Measurements from ENCODE around the gene HEATR5A.

HEATR5A gene

DNA sequence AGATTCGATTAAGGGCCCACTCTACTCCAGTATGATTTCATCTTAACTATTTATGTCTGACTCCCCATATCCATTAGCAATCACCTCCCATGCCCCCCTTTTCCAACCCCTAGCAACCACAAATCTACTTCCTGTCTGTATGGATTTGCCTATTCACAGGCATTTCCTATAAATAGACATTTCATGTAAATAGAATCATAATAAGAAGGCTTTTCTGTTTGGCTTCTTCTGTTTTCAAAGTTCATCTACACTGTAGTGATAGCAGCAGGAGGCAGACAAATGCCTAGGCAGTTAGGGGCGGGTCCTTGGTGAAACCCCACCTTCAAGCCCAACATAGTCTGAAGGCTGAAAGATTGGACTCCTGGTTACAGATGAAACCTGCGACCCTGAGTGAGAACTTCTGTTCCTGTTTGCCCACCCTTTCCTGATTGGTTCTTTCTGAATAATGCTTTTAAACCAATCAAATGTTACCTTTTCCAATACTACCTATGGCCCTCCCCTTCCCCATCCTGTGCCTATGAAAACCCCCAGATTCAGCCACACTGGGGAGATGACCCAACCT lies 150.6 kb downstream of the HEATR5A start:
- H3K4me3 ChIP-seq (replicated peaks in 1 of 2; ENCODE audit: low read depth in 2 of 2, low read length in 2 of 2) = no peak overlapping the region
- TF ChIP-seq, protein P1, sequence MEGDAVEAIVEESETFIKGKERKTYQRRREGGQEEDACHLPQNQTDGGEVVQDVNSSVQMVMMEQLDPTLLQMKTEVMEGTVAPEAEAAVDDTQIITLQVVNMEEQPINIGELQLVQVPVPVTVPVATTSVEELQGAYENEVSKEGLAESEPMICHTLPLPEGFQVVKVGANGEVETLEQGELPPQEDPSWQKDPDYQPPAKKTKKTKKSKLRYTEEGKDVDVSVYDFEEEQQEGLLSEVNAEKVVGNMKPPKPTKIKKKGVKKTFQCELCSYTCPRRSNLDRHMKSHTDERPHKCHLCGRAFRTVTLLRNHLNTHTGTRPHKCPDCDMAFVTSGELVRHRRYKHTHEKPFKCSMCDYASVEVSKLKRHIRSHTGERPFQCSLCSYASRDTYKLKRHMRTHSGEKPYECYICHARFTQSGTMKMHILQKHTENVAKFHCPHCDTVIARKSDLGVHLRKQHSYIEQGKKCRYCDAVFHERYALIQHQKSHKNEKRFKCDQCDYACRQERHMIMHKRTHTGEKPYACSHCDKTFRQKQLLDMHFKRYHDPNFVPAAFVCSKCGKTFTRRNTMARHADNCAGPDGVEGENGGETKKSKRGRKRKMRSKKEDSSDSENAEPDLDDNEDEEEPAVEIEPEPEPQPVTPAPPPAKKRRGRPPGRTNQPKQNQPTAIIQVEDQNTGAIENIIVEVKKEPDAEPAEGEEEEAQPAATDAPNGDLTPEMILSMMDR (IDR thresholded peaks at IDR 0.05; ENCODE audit: low read depth, low read length) = no peak
- no peak for DNase-seq (ENCODE audit: low read depth in 2 of 2)

DNA sequence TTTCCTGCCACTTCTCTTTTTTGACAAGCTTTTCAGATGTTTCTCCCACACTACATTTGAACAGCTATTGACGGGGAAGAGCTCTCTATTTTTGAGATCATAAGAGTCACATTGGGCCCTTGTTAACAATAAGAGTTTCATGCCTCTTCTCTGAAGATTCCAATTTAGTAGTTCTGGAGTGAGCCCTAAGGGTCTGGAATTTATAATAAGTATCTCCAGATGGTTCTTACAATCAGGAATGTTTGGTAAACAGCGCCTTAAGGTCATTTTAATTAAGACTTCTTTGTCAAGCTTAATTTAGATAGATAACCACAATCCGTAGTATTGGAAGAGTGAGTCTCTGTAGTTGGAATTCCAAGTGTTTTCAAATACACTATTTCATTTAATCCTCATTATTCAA lies 152.1 kb downstream of the HEATR5A start:
- TF ChIP-seq, protein P1 (IDR thresholded peaks at IDR 0.05; ENCODE audit: low read depth, low read length) = no peak
- no peak for DNase-seq (ENCODE audit: low read depth in 2 of 2)
- H3K4me3 ChIP-seq (replicated peaks in 1 of 2; ENCODE audit: low read depth in 2 of 2, low read length in 2 of 2) = no peak overlapping the region

DNA sequence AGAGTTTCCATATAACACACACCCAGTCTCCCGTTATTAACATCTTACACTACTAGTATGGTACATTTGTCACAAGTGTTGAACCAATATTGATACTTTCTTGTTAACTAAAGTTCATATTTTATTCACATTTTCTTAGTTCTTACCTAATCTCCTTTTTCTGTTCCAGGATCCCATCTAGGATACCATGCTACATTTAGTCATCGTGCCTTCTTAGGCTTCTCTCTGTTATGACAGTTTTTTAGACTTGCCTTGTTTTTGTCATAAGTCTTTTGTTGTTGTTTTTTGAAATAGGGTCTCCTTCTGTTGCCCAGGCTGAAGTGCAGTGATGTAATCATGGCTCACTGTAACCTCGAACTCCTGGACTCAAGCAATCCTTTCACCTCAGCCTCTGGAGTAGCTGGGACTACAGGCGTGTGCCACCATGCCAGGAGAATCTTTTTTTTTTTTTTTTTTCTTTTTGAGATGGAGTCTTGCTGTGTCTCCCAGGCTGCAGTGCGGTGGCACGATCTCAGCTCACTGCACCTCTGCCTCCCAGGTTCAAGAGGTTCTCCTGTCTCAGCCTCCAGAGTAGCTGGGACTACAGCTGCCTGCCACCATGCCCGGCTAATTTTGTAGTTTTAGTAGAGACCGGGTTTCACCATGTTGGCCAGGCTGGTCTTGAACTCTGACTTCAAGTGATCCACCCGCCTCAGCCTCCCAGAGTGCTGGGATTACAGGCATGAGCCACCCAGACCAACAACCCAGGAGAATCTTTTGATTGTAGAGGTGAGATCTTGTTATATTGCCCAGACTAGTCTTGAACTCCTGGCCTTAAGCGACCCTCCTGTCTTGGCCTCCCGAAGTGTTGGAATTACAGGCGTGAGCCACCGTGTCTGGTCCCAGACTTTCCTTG lies 153.7 kb downstream of the HEATR5A start:
- TF ChIP-seq, protein P1 (IDR thresholded peaks at IDR 0.05; ENCODE audit: low read depth, low read length) = no peak
- DNase-seq (ENCODE audit: low read depth in 2 of 2) = no peak

DNA sequence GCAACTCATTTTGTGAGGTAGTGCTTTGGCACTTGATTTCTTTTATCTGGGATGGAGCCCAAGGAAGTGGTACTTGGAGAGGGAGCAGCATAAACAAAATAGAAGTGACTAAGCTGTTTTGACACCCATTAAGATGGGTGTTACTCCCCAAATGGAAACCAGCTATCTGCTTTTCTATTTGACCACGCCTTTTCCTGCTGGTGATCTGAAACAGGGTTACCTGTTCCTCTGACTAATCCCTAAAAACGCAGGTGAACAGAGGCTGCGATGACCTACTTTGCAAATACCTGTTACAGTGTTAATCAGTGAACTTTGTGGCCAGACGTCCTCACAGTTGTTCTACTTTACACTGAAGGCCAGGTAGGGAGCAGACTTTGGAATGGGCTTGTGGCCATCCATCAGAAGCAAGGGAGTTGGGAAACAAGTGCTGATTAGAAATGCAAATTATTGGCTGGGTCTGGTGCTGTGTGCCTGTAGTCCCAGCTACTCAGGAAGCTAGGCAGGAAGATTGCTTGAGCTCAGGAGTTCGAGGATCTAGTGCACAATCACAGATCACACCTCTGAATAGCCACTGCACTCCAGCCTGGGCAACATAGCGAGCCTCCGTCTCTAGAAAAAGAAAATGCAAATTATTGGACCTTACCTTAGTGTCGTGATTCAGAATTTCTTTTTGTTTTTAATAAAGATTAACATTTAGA lies 154.5 kb downstream of the HEATR5A start:
- DNase-seq (ENCODE audit: low read depth in 2 of 2) = peak; percentile 31 to 63
- no peak overlapping the region for H3K4me3 ChIP-seq (replicated peaks in 1 of 2; ENCODE audit: low read depth in 2 of 2, low read length in 2 of 2)
- TF ChIP-seq, protein P1 (IDR thresholded peaks at IDR 0.05; ENCODE audit: low read depth, low read length) = no peak

More for the DNA sequence above, 153.7 kb downstream of the HEATR5A start:
- H3K4me3 ChIP-seq (replicated peaks in 1 of 2; ENCODE audit: low read depth in 2 of 2, low read length in 2 of 2) = no peak overlapping the region

DNA sequence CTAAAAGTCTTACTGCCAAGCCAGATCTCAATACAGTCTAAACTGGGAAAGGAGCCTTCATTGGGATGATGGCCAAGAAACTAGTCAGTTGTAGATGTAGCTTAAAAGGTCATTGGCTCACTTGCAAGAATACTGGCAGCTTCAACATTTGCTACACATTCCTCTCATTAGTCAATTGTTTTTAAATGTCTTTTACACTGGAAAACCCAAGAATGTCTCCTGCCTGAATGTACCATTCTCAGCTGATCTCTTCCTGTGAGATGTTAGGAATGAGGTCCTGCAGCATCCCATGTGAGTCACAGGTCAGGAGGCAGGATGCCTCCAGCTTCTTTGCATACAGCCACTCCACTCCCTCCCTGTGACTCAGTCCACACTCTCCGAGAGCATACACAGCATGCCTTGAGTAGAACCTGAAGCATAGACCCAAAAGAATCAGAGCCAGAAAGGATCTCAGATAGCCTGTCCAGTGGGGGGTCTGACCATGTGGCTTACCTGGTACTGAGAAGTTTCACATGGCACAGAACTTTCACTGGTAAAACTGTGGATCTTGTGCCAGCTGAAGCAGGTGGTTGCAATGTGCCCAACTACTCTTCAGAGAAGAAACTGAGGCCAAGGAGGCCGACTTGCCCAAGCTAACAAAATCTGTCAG lies 156.7 kb downstream of the HEATR5A start:
- DNase-seq (ENCODE audit: low read depth in 2 of 2) = peak; percentile 99
- TF ChIP-seq, protein P1 (IDR thresholded peaks at IDR 0.05; ENCODE audit: low read depth, low read length) = no peak
- no peak overlapping the region for H3K4me3 ChIP-seq (replicated peaks in 1 of 2; ENCODE audit: low read depth in 2 of 2, low read length in 2 of 2)

DNA sequence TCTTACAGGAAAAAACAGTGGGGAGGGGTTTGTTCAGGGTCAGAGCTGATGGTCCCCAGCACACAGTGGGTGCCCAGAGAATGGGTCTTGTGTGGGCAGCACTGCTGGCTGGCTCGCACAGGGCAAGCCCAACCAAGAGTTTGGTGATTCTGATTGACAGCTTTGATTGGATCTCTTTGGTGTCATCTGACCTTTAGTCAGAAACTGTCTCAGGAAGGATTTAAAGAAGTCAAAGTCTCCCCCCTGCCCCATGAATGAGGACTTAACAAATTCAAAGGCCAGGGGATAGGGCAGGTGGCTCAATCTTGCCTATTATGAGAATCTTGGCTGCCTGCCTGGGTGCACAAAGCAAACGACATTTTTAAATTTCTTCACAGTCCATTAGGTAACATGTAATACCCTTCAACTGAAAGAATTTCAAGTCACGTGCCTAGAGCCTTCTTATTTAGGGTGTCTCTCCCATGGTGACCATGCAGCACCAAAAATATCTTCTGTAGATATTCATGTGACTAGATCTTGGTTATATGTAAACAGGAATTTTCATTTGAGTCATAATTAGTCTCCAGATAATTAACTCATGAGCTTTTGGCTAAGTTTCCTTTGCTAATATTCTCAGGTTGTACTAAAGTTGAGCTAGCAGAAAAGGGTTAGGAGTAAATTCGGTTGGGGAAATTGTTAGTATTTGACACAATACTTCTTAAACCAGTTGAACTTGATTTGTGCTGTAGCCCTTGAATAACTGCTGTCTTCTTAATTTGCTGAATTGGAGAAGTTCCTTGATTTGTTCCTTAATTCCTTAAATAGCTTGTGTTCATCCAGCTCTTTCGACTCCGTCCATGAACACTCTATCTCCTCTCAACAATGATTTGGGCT lies 158.3 kb downstream of the HEATR5A start:
- no peak overlapping the region for H3K4me3 ChIP-seq (replicated peaks in 1 of 2; ENCODE audit: low read depth in 2 of 2, low read length in 2 of 2)
- TF ChIP-seq, protein P1 (IDR thresholded peaks at IDR 0.05; ENCODE audit: low read depth, low read length) = no peak
- peak; percentile 83 to 85 for DNase-seq (ENCODE audit: low read depth in 2 of 2)
